Omental fat pad (tissue), 4 donors: ENCODE results near the gene PGLYRP2. TPM values are rescaled to one million over a fixed set of nuclear protein-coding genes. Genes with fewer than 3 reads are reported as not detected.

ENCODE experiments used
- ATAC-seq: fragments of 150-250 bp; one replicate; pipeline ENCODE4 v1.9.1; 2016; ENCODE audit warnings: mild to moderate bottlenecking, moderate library complexity; ENCODE audit not compliant: low FRiP score
- DNase-seq: peaks from one replicate; pipeline ENCODE4 v3.0.0-alpha.2; 2019; ENCODE audit warnings: low spot score
- total RNA-seq, 4 donors: library from RNA; depleted of rRNA; stranded (reverse); fragments of >200 nt; gene quantifications; one replicate each; pipeline ENCODE4 v1.1.0, GENCODE V29; 2016
- TF ChIP-seq, protein P1 (sequence below), 3 donors: fragments of 450-650 bp; IDR thresholded peaks; one replicate each; pipeline ENCODE4 v1.5.1; 2016 to 2017; ENCODE audit warnings: antibody characterized with exemption in 3 of 3, mild to moderate bottlenecking in 3 of 3, moderate library complexity in 2 of 3

The PGLYRP2 gene, protein sequence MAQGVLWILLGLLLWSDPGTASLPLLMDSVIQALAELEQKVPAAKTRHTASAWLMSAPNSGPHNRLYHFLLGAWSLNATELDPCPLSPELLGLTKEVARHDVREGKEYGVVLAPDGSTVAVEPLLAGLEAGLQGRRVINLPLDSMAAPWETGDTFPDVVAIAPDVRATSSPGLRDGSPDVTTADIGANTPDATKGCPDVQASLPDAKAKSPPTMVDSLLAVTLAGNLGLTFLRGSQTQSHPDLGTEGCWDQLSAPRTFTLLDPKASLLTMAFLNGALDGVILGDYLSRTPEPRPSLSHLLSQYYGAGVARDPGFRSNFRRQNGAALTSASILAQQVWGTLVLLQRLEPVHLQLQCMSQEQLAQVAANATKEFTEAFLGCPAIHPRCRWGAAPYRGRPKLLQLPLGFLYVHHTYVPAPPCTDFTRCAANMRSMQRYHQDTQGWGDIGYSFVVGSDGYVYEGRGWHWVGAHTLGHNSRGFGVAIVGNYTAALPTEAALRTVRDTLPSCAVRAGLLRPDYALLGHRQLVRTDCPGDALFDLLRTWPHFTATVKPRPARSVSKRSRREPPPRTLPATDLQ
- not detected for total RNA-seq

DNA sequence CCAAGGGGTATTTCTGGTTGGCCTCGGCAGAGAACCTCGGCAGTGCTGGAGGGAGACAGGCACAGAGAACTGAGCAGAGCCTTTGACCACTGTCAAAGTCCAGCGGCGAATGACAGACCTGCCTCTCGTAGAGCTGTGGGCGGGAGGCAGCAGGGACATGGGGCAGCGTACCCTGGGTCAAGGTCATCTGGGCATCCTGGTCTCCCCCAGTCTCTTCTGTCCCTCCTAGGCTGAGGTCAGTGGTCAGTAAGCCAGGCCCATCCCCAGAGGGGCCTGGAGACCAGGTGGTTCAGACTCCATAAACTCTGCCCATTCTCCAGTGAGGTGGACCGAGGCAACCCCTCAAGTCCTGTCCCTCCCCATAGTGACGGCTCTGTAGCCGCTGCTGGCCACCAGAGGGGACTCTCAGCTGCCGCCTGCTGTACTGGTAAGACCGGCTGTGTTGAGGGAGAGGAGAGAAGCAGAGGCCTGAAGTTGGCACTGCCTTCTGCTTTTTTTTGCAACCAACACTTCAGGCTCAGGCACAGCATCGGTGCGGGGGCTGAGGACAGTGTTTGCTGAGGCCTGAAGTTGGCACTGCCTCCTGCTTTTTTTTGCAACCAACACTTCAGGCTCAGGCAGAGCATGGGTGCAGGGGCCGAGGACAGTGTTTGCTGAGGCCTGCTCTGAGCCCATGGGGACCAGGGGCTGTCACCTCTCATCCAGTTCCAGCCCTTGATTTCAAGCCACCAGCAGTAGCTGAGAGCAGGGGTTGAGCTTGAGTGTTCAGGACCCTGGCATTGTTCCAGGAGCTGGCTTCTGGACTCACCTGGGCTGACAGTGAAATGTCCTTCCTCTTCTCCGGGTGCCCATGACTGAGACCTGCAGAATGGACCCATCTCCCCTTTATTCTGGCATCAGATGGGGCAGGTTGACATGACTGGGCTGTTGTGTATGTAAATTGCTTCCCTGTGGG lies at the start of gene PGLYRP2:
Gene PGLYRP2 (minus strand): TSS at position 111 of the 955 bp plus-strand sequence. CDS start 130 bp downstream, outside the sequence.
- ATAC-seq (peak; percentile 28), DNase-seq (no peak)
- TF ChIP-seq, protein P1, sequence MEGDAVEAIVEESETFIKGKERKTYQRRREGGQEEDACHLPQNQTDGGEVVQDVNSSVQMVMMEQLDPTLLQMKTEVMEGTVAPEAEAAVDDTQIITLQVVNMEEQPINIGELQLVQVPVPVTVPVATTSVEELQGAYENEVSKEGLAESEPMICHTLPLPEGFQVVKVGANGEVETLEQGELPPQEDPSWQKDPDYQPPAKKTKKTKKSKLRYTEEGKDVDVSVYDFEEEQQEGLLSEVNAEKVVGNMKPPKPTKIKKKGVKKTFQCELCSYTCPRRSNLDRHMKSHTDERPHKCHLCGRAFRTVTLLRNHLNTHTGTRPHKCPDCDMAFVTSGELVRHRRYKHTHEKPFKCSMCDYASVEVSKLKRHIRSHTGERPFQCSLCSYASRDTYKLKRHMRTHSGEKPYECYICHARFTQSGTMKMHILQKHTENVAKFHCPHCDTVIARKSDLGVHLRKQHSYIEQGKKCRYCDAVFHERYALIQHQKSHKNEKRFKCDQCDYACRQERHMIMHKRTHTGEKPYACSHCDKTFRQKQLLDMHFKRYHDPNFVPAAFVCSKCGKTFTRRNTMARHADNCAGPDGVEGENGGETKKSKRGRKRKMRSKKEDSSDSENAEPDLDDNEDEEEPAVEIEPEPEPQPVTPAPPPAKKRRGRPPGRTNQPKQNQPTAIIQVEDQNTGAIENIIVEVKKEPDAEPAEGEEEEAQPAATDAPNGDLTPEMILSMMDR (IDR thresholded peaks at IDR 0.05) = no peak

DNA sequence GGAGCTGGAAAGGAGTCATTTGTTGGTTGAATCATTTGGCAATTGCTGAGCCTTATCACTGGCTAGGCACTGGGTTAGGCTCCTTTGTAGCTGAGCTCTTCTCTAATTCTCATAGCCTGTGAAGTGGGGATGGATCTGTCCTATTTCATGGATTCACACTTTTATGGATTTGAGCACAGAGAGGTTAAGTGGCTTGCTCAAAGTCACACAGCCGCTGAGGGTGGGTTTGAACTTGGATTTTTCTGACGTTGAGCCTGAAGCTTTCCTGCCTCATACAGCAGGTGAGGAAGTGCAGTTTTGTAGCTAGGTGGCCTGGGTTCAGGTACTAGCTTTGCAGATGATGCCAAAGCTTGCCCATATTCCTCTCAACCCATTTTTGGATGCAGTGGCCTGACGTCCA lies 48.4 kb upstream of the PGLYRP2 start:
- TF ChIP-seq, protein P1 (IDR thresholded peaks at IDR 0.05) = no peak
- ATAC-seq (no peak), DNase-seq (no peak)

DNA sequence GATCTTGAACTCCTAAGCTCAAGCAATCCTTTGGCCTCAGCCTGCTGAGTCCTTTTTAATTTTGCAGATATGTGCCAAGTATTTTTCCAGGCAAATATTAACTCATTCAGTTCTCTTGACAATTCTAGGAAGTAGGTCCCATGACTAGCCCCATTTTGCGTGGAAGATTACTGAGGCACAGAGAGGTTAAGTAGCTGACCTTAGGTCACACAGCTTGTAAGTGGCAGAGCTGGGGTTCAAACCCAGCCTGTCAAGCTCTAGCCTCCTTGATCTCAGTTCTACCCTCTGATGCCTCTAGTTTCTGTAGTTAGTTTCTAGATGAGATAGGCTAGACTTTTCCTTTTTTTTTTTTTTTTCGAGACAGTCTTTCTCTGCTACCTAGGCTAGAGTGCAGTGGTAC lies 47.1 kb upstream of the PGLYRP2 start:
- ATAC-seq (no peak), DNase-seq (no peak)
- TF ChIP-seq, protein P1 (IDR thresholded peaks at IDR 0.05) = no peak

DNA sequence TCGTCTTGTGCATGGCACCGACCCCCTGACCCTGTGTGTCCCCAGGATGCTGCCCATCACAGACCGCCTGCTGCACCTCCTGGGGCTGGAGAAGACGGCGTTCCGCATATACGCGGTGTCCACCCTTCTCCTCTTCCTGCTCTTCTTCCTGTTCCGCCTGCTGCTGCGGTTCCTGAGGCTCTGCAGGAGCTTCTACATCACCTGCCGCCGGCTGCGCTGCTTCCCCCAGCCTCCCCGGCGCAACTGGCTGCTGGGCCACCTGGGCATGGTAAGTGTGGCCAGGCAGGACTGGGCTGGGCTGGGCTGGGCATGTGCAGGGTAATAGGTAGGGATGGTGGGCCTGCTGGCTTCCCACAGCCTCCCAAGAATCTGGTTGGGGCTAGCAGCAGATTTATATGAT lies 46.0 kb upstream of the PGLYRP2 start:
- ATAC-seq = no peak
- TF ChIP-seq, protein P1 (IDR thresholded peaks at IDR 0.05) = no peak
- no peak for DNase-seq

DNA sequence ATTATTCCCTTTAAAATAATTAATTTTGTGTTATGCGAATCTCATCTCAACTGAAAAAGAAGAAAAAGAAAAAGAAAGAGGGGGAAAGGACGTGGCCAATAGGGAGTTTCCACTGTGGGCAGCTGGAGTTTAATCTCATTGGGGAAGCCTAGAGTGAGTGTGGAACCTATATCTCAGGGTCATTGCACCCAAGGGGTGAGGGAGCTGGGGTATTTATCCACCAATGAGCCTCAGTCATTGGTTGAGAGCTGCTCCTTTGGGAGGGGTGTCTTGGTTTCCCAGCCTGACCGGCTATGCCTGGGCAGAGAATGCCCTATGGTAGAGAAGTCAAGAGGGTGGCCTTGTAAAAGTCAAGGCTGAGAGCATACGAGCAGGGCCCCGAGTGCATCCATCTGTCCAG lies 45.5 kb upstream of the PGLYRP2 start:
- no peak for DNase-seq
- TF ChIP-seq, protein P1 (IDR thresholded peaks at IDR 0.05) = no peak
- no peak for ATAC-seq

DNA sequence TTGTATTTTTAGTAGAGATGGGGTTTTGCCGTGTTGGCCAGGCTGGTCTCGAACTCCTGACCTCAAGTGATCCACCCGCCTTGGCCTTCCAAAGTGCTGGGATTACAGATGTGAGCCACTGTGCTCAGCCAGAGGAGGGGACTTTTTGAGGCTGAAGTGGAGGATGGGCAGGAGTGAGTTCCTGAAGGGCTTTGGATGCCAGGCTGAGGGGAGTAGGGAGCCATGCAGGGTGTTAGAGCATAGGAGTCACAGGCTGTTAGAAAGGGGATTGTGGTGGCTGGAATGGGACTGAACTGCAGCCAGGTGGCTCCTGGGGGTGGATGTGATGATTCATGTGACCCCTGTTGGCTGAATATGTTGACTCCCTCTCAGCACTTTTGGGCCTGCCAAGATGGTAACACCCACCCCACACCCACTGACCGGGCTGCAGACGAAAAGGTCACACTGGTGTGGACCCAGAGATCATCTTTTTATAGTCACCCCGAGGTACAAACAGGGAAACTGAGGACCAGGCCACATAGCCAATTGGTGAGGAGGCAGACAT lies 40.2 kb upstream of the PGLYRP2 start:
- no peak for DNase-seq
- ATAC-seq = no peak
- TF ChIP-seq, protein P1 (IDR thresholded peaks at IDR 0.05) = no peak
